SH-SY5Y (cell line): Measurements from ENCODE around the gene SMLR1.

ENCODE experiments used
- GATA2 ChIP-seq: IDR thresholded peaks from 2 replicates; pipeline ENCODE4 v1.6.1; 2011; ENCODE audit warnings: mild to moderate bottlenecking, low read depth, low read length
- GATA3 ChIP-seq: IDR thresholded peaks from 2 replicates; pipeline ENCODE4 v1.6.1; 2011; ENCODE audit warnings: low read depth, mild to moderate bottlenecking, low read length, moderate library complexity

DNA sequence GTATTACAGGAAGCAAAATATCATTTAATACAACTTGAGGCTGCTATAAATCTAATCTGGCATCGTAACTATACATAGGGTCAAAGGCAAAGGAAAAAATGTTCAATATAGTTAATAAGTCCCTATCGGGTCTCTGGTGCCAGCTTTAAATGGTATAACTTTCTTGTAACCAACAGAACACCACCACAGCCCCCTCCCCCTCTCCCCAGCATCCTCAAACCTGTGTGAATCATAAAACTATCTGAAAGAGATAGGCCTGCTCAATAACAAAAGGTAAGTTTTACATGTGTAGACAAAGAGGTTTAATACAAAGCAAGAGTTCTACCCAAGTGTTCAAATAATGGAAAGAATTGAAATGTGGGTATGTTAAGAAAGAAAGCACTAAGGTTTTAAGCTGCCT is 12.2 kb downstream of the SMLR1 start:
- no peak for TF ChIP-seq GATA2
- no peak for TF ChIP-seq GATA3
